Measurements from ENCODE around the gene PDPN.

DNA sequence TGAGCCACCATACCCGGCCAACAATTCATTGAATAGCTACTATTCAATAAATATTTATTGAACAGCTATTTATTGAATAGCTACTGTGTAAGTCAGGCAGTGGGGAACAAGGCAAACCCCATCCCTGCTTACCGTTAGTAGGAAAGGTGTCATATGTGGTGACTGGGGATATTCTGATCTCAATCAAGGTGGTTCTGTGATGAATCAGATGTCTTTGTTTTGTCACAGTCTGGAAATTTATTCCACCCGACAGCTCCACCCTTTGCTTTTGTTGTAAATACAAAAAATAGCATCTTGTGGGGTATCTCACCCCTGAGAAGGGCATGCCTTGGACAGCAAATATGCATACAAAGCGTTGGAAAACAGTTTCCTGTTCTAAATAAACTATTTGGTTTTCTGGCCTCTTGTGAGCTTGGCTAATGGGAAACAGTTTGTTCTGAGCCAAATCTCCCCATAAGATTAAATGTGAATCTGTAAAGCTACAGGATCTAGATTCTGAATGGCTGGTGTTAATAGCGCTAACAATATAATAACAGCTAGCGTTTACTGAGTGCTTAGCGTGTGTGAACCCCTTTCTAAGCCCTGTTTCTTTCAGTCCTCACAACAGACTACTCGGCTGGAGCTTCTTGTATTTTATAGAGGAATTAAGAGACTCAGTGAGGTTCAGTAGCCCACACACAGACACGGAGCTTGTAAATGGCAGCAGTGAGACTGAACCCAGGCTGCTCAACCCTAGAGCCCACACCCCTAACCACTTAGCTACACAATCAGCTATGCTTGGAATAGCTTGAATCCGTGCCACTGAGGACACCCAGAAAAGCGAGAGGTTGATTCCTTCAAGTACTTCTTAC lies 5.5 kb downstream of the PDPN start:
- TF ChIP-seq CSDC2 (CRISPR knock-in tag; IDR thresholded peaks at IDR 0.05), result no peak
- TF ChIP-seq PPARA (CRISPR knock-in tag; IDR thresholded peaks at IDR 0.05; ENCODE audit: borderline replicate concordance), result no peak
- TF ChIP-seq ARNTL (CRISPR knock-in tag; IDR thresholded peaks at IDR 0.05; ENCODE audit: borderline replicate concordance, low read depth), result no peak
- no peak for TF ChIP-seq ZFP30 (CRISPR knock-in tag; IDR thresholded peaks at IDR 0.05)
- TF ChIP-seq, protein P1, sequence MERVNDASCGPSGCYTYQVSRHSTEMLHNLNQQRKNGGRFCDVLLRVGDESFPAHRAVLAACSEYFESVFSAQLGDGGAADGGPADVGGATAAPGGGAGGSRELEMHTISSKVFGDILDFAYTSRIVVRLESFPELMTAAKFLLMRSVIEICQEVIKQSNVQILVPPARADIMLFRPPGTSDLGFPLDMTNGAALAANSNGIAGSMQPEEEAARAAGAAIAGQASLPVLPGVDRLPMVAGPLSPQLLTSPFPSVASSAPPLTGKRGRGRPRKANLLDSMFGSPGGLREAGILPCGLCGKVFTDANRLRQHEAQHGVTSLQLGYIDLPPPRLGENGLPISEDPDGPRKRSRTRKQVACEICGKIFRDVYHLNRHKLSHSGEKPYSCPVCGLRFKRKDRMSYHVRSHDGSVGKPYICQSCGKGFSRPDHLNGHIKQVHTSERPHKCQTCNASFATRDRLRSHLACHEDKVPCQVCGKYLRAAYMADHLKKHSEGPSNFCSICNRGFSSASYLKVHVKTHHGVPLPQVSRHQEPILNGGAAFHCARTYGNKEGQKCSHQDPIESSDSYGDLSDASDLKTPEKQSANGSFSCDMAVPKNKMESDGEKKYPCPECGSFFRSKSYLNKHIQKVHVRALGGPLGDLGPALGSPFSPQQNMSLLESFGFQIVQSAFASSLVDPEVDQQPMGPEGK (CRISPR knock-in tag; IDR thresholded peaks at IDR 0.05; ENCODE audit: borderline replicate concordance), result no peak
- TF ChIP-seq, protein P2, sequence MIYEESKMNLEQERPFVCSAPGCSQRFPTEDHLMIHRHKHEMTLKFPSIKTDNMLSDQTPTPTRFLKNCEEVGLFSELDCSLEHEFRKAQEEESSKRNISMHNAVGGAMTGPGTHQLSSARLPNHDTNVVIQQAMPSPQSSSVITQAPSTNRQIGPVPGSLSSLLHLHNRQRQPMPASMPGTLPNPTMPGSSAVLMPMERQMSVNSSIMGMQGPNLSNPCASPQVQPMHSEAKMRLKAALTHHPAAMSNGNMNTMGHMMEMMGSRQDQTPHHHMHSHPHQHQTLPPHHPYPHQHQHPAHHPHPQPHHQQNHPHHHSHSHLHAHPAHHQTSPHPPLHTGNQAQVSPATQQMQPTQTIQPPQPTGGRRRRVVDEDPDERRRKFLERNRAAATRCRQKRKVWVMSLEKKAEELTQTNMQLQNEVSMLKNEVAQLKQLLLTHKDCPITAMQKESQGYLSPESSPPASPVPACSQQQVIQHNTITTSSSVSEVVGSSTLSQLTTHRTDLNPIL (CRISPR knock-in tag; IDR thresholded peaks at IDR 0.05; ENCODE audit: low read depth), result no peak
- no peak for TF ChIP-seq ZC3H10 (CRISPR knock-in tag; IDR thresholded peaks at IDR 0.05)
- no peak for TF ChIP-seq TCF4 (CRISPR knock-in tag; IDR thresholded peaks at IDR 0.05; ENCODE audit: borderline replicate concordance)

All from SK-N-SH treated with all-trans-retinoic acid at 6 μM for 48 hours (cell line).